Activated T-cell treated with anti-CD3 and anti-CD28 coated beads, Interleukin-2, amount 50 U/mL, for 72 hours (primary cell): ENCODE measurements around the gene CREB1. TPM values are rescaled to one million over a fixed set of nuclear protein-coding genes. Genes with fewer than 3 reads are reported as not detected.

Experiments
- ATAC-seq, 2 donors: fragments of 150-1000 bp; cut with Tn5 transposase; replicated peaks in 1 of 2; 2 replicates each; pipeline ENCODE4 v1.10.0; 2021; ENCODE audit warnings: moderate library complexity in 2 of 2, mild to moderate bottlenecking in 1 of 2
- DNase-seq, 2 donors: peaks; one replicate each; pipeline ENCODE4 v3.0.0; 2021 to 2022; ENCODE audit warnings: mixed read lengths in 1 of 2
- H3K27ac Mint-ChIP-seq: one replicate; pipeline ENCODE4 v1.8.0; 2022; ENCODE audit warnings: mild to moderate bottlenecking, moderate library complexity, mixed read lengths
- H3K27me3 Mint-ChIP-seq: one replicate; pipeline ENCODE4 v1.8.0; 2022; ENCODE audit warnings: low read depth, mixed read lengths
- H3K36me3 Mint-ChIP-seq, 2 donors: one replicate each; pipeline ENCODE4 v1.8.0; 2022; ENCODE audit warnings: mixed read lengths in 2 of 2, mild to moderate bottlenecking in 1 of 2; ENCODE audit not compliant: insufficient read depth in 2 of 2
- H3K4me1 Mint-ChIP-seq: one replicate; pipeline ENCODE4 v1.8.0; 2022; ENCODE audit warnings: low read depth, mixed read lengths
- H3K4me3 Mint-ChIP-seq, 2 donors: one replicate each; pipeline ENCODE4 v1.8.0; 2022; ENCODE audit warnings: mild to moderate bottlenecking in 2 of 2, mixed read lengths in 2 of 2, moderate library complexity in 2 of 2
- H3K9me3 Mint-ChIP-seq, 2 donors: one replicate each; pipeline ENCODE4 v1.8.0; 2022; ENCODE audit warnings: mixed read lengths in 2 of 2
- total RNA-seq, 2 donors: library from RNA; stranded (reverse); gene quantifications; one replicate each; pipeline ENCODE4 v1.2.3, GENCODE V29; 2022

Gene CREB1
- total RNA-seq, 2 donors from 2014 or later, result 125 to 143 TPM

GRCh38 chr2:207616185-207616584, 86.4 kb downstream of the CREB1 start:
- no peaks in the 10 kb centered on the region for H3K27me3 Mint-ChIP-seq
- DNase-seq, result no peak
- ATAC-seq, result no peak
- H3K9me3 Mint-ChIP-seq, result no peaks in the 10 kb centered on the region
- no peak overlapping the region for H3K4me3 Mint-ChIP-seq
- no peak overlapping the region for H3K27ac Mint-ChIP-seq
- peaks cover 7 to 22% of the 10 kb centered on the region in 2 donors for H3K36me3 Mint-ChIP-seq
- H3K4me1 Mint-ChIP-seq, result peaks cover 19% of the 10 kb centered on the region

- ATAC-seq, result no peak
- no peak for DNase-seq
- no peaks in the 10 kb centered on the region for H3K9me3 Mint-ChIP-seq
- peaks cover 7 to 24% of the 10 kb centered on the region in 2 donors for H3K36me3 Mint-ChIP-seq
- peak overlapping the region; percentile 2 for H3K27ac Mint-ChIP-seq
- H3K27me3 Mint-ChIP-seq, result no peaks in the 10 kb centered on the region
- peaks cover 29% of the 10 kb centered on the region for H3K4me1 Mint-ChIP-seq
- H3K4me3 Mint-ChIP-seq, result no peak overlapping the region
Measured at GRCh38 chr2:207617011-207617671, 87.4 kb downstream of the CREB1 start.

GRCh38 chr2:207619764-207620203, 90.0 kb downstream of the CREB1 start:
- no peaks in the 10 kb centered on the region for H3K27me3 Mint-ChIP-seq
- peaks cover 7 to 23% of the 10 kb centered on the region in 2 donors for H3K36me3 Mint-ChIP-seq
- ATAC-seq (peak in 1 of 2 donors; percentile 16), DNase-seq (no peak)
- peaks cover 51% of the 10 kb centered on the region for H3K4me1 Mint-ChIP-seq
- H3K27ac Mint-ChIP-seq, result no peak overlapping the region
- peak overlapping the region in 1 of 2 donors; percentile 1 for H3K4me3 Mint-ChIP-seq
- no peaks in the 10 kb centered on the region for H3K9me3 Mint-ChIP-seq

GRCh38 chr2:207621501-207622039, 91.8 kb downstream of the CREB1 start:
- Mint-ChIP-seq H3K4me3 (peak overlapping the region in 1 of 2 donors; percentile 42), H3K36me3 (peaks cover 3 to 18% of the 10 kb centered on the region in 2 donors), H3K4me1 (peaks cover 51% of the 10 kb centered on the region), H3K9me3 (no peaks in the 10 kb centered on the region), H3K27ac (peak overlapping the region; percentile 86), H3K27me3 (no peaks in the 10 kb centered on the region)
- ATAC-seq (no peak), DNase-seq (no peak)

- Mint-ChIP-seq H3K36me3 (peaks cover 0 to 8% of the 10 kb centered on the region in 2 donors), H3K27ac (peak overlapping the region; percentile 92), H3K4me3 (peak overlapping the region; percentile 95 to 98), H3K27me3 (no peaks in the 10 kb centered on the region), H3K4me1 (peaks cover 52% of the 10 kb centered on the region), H3K9me3 (no peaks in the 10 kb centered on the region)
- peak; percentile 41 to 52 for ATAC-seq
- peak; percentile 73 to 74 for DNase-seq
Measured at GRCh38 chr2:207624185-207625013, 94.6 kb downstream of the CREB1 start.

- Mint-ChIP-seq H3K9me3 (no peaks in the 10 kb centered on the region), H3K27ac (peak within 1 kb of the TSS; percentile 92), H3K27me3 (no peaks in the 10 kb centered on the region), H3K4me1 (peaks cover 44% of the 10 kb centered on the region), H3K36me3 (peaks cover 0 to 8% of the 10 kb centered on the region in 2 donors), H3K4me3 (peak within 1 kb of the TSS; percentile 95 to 98)
- peak; percentile 96 for DNase-seq
- peak; percentile 88 for ATAC-seq
Measured at GRCh38 chr2:207625014-207625907, 95.5 kb downstream of the CREB1 start, which contains the start of gene METTL21A. Gene METTL21A (minus strand): TSS chr2:207625394. CDS start chr2:207624375, 1,019 bp downstream.

GRCh38 chr2:207629553-207629952, 99.8 kb downstream of the CREB1 start:
- Mint-ChIP-seq H3K27me3 (no peaks in the 10 kb centered on the region), H3K36me3 (no peaks in the 10 kb centered on the region), H3K27ac (no peak overlapping the region), H3K4me1 (peaks cover 24% of the 10 kb centered on the region), H3K9me3 (no peaks in the 10 kb centered on the region), H3K4me3 (no peak overlapping the region)
- no peak for DNase-seq
- ATAC-seq, result no peak

- no peak for ATAC-seq
- H3K36me3 Mint-ChIP-seq, result no peaks in the 10 kb centered on the region
- H3K4me3 Mint-ChIP-seq, result no peak overlapping the region
- H3K9me3 Mint-ChIP-seq, result no peaks in the 10 kb centered on the region
- H3K27ac Mint-ChIP-seq, result no peak overlapping the region
- no peak for DNase-seq
- no peaks in the 10 kb centered on the region for H3K27me3 Mint-ChIP-seq
- H3K4me1 Mint-ChIP-seq, result peaks cover 24% of the 10 kb centered on the region
Measured at GRCh38 chr2:207630491-207630890, 100.7 kb downstream of the CREB1 start.

- Mint-ChIP-seq H3K4me1 (peaks cover 14% of the 10 kb centered on the region), H3K9me3 (no peaks in the 10 kb centered on the region), H3K27ac (no peak overlapping the region), H3K27me3 (no peaks in the 10 kb centered on the region), H3K4me3 (no peak overlapping the region), H3K36me3 (no peaks in the 10 kb centered on the region)
- DNase-seq (peak; percentile 29 to 35), ATAC-seq (peak; percentile 93 to 96)
Measured at GRCh38 chr2:207632575-207633493, 103.1 kb downstream of the CREB1 start.

- Mint-ChIP-seq H3K36me3 (no peaks in the 10 kb centered on the region), H3K27me3 (no peaks in the 10 kb centered on the region), H3K27ac (no peak overlapping the region), H3K4me3 (no peak overlapping the region), H3K9me3 (no peaks in the 10 kb centered on the region), H3K4me1 (peaks cover 13% of the 10 kb centered on the region)
- DNase-seq (no peak), ATAC-seq (no peak)
Measured at GRCh38 chr2:207633686-207634085, 103.9 kb downstream of the CREB1 start.

- Mint-ChIP-seq H3K27ac (no peak overlapping the region), H3K4me1 (peaks cover 13% of the 10 kb centered on the region), H3K4me3 (no peak overlapping the region), H3K36me3 (peaks cover 2% of the 10 kb centered on the region in 2 donors), H3K9me3 (peaks cover 0 to 3% of the 10 kb centered on the region in 2 donors), H3K27me3 (no peaks in the 10 kb centered on the region)
- DNase-seq, result no peak
- no peak for ATAC-seq
Measured at GRCh38 chr2:207635468-207636200, 105.9 kb downstream of the CREB1 start.
